Measurements from ENCODE around the gene GUCY2F.

The GUCY2F gene

DNA sequence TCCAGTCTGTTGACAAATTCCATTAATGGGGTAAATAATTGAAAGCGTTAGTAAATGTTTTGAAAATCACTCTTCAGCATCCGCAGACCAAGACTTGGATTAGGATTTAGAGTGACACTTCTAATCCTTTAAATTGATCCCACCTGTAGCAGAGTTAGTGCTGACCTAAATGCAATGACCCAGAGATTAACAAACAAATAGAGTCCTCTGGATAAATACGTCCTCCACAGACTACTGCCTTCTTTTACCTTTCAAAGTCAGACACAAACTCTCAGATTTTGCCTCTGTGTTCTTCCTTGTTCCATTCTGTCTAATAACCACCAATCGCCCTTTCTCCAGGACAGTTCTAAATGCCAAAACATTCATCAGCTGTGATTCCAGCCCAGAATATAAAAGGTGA lies at the start of gene GUCY2F:
GUCY2F (minus strand) TSS at position 101 of the 400 bp plus-strand sequence. CDS start 6,150 bp downstream, outside the sequence.
- DNase-seq (ENCODE audit: low read depth, low spot score): no peak

DNA sequence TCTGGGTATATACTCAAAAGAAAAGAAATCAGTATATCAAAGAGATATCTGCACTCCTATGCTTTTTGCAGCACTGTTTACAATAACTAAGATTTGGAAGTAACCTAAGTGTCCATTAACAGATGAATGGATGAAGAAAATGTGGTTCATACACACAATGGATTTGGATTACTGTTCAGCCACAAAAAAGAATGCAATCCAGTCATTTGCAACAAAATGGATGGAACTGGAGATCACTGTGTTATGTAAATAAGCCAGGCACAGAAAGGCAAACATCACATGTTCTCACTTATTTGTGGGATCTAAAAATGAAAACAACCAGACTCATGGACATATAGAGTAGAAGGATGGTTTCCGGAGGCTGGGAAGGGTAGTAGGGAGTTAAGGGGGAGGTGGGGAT lies 37.1 kb upstream of the GUCY2F start:
- DNase-seq (ENCODE audit: low read depth, low spot score): no peak

GRCh38 chrX:109511113-109511512 lies 29.2 kb upstream of the GUCY2F start:
- DNase-seq (ENCODE audit: low read depth, low spot score): no peak

- DNase-seq (ENCODE audit: low read depth, low spot score): no peak
Observed at GRCh38 chrX:109508915-109509314, 27.0 kb upstream of the GUCY2F start.

GRCh38 chrX:109501176-109501575 lies 19.3 kb upstream of the GUCY2F start:
- DNase-seq (ENCODE audit: low read depth, low spot score): no peak

GRCh38 chrX:109498434-109498833 lies 16.5 kb upstream of the GUCY2F start:
- no peak for DNase-seq (ENCODE audit: low read depth, low spot score)

GRCh38 chrX:109489174-109489573 lies 7.3 kb upstream of the GUCY2F start:
- no peak for DNase-seq (ENCODE audit: low read depth, low spot score)

GRCh38 chrX:109487640-109488039 lies 5.8 kb upstream of the GUCY2F start:
- no peak for DNase-seq (ENCODE audit: low read depth, low spot score)

DNA sequence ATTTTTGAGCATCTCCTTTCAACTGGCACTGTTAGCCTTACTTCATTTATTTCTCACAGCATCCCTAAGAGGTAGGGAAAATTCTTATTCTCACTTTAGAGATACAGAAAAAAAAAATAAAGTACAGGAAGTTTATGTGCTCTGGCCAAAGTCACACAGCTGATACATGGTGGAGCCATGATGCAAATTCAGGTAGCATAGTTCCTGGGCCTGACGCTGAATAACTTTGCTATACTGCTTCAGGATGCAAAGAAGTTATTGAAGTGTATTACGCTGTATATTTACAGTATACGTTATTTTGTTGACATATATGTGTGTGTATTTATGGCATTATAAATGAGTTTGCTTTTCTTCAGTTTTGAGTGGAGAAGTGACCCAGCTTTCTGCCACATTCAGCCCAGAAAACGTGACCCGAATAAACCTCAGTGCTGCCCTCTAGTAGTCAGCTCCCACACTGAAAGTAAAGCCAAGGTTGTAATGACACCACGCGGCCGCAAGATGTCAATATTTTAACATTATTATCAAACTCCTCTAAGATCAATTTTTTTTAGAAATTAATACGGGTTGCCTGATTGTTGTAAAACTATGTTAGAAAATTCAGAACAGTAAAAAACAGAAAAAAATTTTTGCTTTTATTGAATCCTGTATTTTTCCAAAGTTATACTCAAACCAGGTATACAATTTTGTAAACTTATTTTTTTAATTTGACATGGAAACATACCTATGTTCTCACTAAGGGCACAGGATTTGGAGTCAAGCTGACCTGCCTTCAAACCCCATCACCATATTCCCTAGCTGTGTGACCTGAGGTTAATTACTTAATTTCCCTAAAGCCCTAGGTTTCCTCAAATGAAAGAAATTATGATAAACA lies 3.8 kb upstream of the GUCY2F start:
- peak; percentile 50 for DNase-seq (ENCODE audit: low read depth, low spot score)

GRCh38 chrX:109484886-109485285 lies 3.0 kb upstream of the GUCY2F start:
- DNase-seq (ENCODE audit: low read depth, low spot score): no peak

DNA sequence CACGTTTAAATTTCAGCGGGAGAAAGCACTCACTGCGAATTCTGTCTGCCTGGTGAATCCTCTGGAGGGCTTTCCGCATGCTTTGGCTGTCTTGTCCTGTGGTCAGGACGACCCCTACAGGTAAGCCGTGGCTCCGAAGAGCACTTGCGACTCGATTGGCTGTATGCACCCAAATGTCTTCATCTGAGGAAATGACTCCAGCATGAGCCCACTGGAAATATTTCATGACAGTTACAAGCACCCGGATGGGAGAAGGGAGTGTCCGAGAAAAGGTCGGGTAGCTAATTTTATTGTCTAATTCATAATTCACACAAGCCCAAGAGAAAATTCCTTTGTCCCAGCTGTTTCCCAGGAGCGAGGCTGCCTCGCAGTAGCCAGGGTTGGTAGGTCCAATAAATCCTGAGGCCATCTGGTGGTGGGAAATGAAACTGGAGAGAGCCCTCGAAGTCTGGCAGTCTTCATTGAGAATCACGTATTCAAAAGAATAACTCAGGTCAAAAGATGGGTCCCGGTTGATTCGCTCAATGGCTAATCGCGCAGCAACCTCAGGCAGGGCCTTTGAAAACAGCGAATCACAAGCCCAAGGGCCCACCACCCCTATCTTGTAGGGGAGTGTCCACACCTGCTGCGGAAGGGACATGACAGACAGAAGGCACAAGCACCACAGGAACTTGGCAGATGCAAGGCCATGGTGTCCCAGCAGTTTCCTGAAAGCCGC lies 6.6 kb downstream of the GUCY2F start:
- peak; percentile 36 for DNase-seq (ENCODE audit: low read depth, low spot score)

- peak; percentile 46 for DNase-seq (ENCODE audit: low read depth, low spot score)
Observed at GRCh38 chrX:109472939-109473735, 8.7 kb downstream of the GUCY2F start.

GRCh38 chrX:109464231-109464630 lies 17.7 kb downstream of the GUCY2F start:
- no peak for DNase-seq (ENCODE audit: low read depth, low spot score)

GRCh38 chrX:109463784-109464183 lies 18.1 kb downstream of the GUCY2F start:
- DNase-seq (ENCODE audit: low read depth, low spot score): no peak

GRCh38 chrX:109448282-109448938 lies 33.5 kb downstream of the GUCY2F start:
- no peak for DNase-seq (ENCODE audit: low read depth, low spot score)

GRCh38 chrX:109441266-109441665 lies 40.6 kb downstream of the GUCY2F start:
- no peak for DNase-seq (ENCODE audit: low read depth, low spot score)

GRCh38 chrX:109440475-109440874 lies 41.4 kb downstream of the GUCY2F start:
- DNase-seq (ENCODE audit: low read depth, low spot score): peak; percentile 32

GRCh38 chrX:109409181-109409580 lies 72.7 kb downstream of the GUCY2F start:
- no peak for DNase-seq (ENCODE audit: low read depth, low spot score)

- no peak for DNase-seq (ENCODE audit: low read depth, low spot score)
Observed at GRCh38 chrX:109403922-109404321, 78.0 kb downstream of the GUCY2F start.

- no peak for DNase-seq (ENCODE audit: low read depth, low spot score)
Observed at GRCh38 chrX:109399831-109400230, 82.1 kb downstream of the GUCY2F start.

- no peak for DNase-seq (ENCODE audit: low read depth, low spot score)
Observed at GRCh38 chrX:109398833-109399232, 83.1 kb downstream of the GUCY2F start.

All from smooth muscle cell of the brain vasculature (primary cell).